A549 (cell line): ENCODE measurements around the gene KCP. TPM values are rescaled to one million over a fixed set of nuclear protein-coding genes. Genes with fewer than 3 reads are reported as not detected.

Experiments
- ATAC-seq, 2 experiments: fragments of 200-7000 bp in 1 of 2; fragments of >200 bp in 1 of 2; cut with Nextera tagmentation in 1 of 2; cut with Tn5 transposase in 1 of 2; 3 replicates each; pipeline versions ENCODE4 v1.8.0 to v1.9.1; 2018 to 2020; ENCODE audit warnings: mild to moderate bottlenecking in 1 of 2, moderate library complexity in 1 of 2
- CTCF ChIA-PET: fragments of 300-600 bp; sonication (Branson Sonifier 250); formaldehyde crosslinking; extraction: SDS; loops from one replicate; lab custom pipeline; 2021; ENCODE audit warnings: antibody characterized with exemption, inconsistent platforms; lab: Yijun Ruan, JAX
- POLR2A ChIA-PET: fragments of 350-600 bp; formaldehyde crosslinking; extraction: SDS; loops from one replicate; lab custom pipeline; 2021; ENCODE audit warnings: antibody characterized with exemption, inconsistent platforms; lab: Yijun Ruan, JAX
- DNase-seq, 2 experiments: peaks; one replicate each; pipeline versions ENCODE4 v3.0.0 to v3.0.0-alpha.2; 2011 to 2016; ENCODE audit warnings: low read depth in 1 of 2, low spot score in 1 of 2
- FAIRE-seq: peaks from 2 replicates; lab custom pipeline; 2011; peaks lifted over from hg19 to GRCh38; lab: Jason Lieb, UNC
- H3K27ac ChIP-seq, 2 experiments: fragments of >200 bp; sonication (Bioruptor Twin); formaldehyde crosslinking; 3 replicates each; pipeline ENCODE4 v1.5.1; 2016 to 2017
- H3K4me1 ChIP-seq: fragments of >200 bp; sonication (Bioruptor Twin); formaldehyde crosslinking; 3 replicates; pipeline ENCODE4 v1.6.1; 2016
- H3K4me2 ChIP-seq: fragments of >200 bp; sonication (Bioruptor Twin); formaldehyde crosslinking; 3 replicates; pipeline ENCODE4 v1.6.1; 2016
- H3K4me3 ChIP-seq: fragments of >200 bp; sonication (Bioruptor Twin); formaldehyde crosslinking; 3 replicates; pipeline ENCODE4 v1.5.1; 2016
- H3K9me3 ChIP-seq: fragments of >200 bp; sonication (Bioruptor Twin); formaldehyde crosslinking; 3 replicates; pipeline ENCODE4 v1.6.1; 2016
- CEBPB ChIP-seq, 2 experiments: fragments of >200 bp in 1 of 2; sonication (Bioruptor Twin) in 1 of 2; formaldehyde crosslinking in 1 of 2; IDR thresholded peaks; 2 replicates each; pipeline ENCODE4 v1.6.1; 2012 to 2016
- CTCF ChIP-seq: fragments of >200 bp; sonication (Bioruptor Twin); formaldehyde crosslinking; IDR thresholded peaks from 3 replicates; pipeline ENCODE4 v1.5.1; 2016
- EP300 ChIP-seq, 2 experiments: fragments of >200 bp; sonication (Bioruptor Twin); formaldehyde crosslinking; IDR thresholded peaks; 2 replicates in 1 of 2; 3 replicates in 1 of 2; pipeline ENCODE4 v1.6.1; 2016 to 2017
- HDAC2 ChIP-seq: fragments of 200-600 bp; sonication (generic); IDR thresholded peaks from 2 replicates; pipeline ENCODE4 v1.6.1; 2016
- HOXB13 ChIP-seq: fragments of 250-450 bp; sonication (Bioruptor Pico); IDR thresholded peaks from 2 replicates; pipeline ENCODE4 v1.5.0; 2020; ENCODE audit warnings: low read depth, mild to moderate bottlenecking, moderate library complexity
- NR3C1 ChIP-seq: fragments of >200 bp; sonication (Bioruptor Twin); formaldehyde crosslinking; IDR thresholded peaks from 3 replicates; pipeline ENCODE4 v1.6.1; 2017
- PBX3 ChIP-seq: IDR thresholded peaks from 2 replicates; pipeline ENCODE4 v1.6.1; 2012
- REST ChIP-seq: fragments of 200-600 bp; sonication (generic); IDR thresholded peaks from 2 replicates; pipeline ENCODE4 v1.6.1; 2016; ENCODE audit warnings: antibody characterized with exemption, mild to moderate bottlenecking, moderate library complexity
- RNF2 ChIP-seq: fragments of 200-600 bp; sonication (generic); IDR thresholded peaks from 2 replicates; pipeline ENCODE4 v1.6.1; 2016; ENCODE audit warnings: low read depth, mild to moderate bottlenecking, antibody characterized with exemption, moderate library complexity, borderline replicate concordance
- TP53 ChIP-seq: fragments of 250-450 bp; sonication (Bioruptor Pico); IDR thresholded peaks from 2 replicates; pipeline ENCODE4 v1.5.0; 2021; ENCODE audit warnings: mild to moderate bottlenecking, moderate library complexity
- ZSCAN20 ChIP-seq: fragments of 250-450 bp; sonication (Bioruptor Pico); IDR thresholded peaks from 2 replicates; pipeline ENCODE4 v1.8.0; 2022; ENCODE audit warnings: mild to moderate bottlenecking, moderate library complexity
- WGBS: methylation state at CpG from one replicate; pipeline ENCODE4 v1.1.6; 2017; ENCODE audit errors: missing lambda C conversion rate; 5-methylcytosine and 5-hydroxymethylcytosine counted together
- polyA plus RNA-seq, 4 experiments: library from polyadenylated mRNA; depleted of rRNA in 3 of 4; stranded (reverse); fragments of >200 nt; fragmentation: RNase III in 1 of 4; extraction: RNeasy Plus Mini Kit Qiagen cat#74134 plus additional on column Dnase treatment in 1 of 4; gene quantifications; 2 replicates in 3 of 4; 3 replicates in 1 of 4; pipeline ENCODE4 v1.2.3, GENCODE V29; 2011 to 2017
- TF ChIP-seq, protein P1 (sequence below): fragments of 250-450 bp; sonication (Bioruptor Pico); IDR thresholded peaks from 2 replicates; pipeline ENCODE4 v1.5.0; 2021; ENCODE audit warnings: mild to moderate bottlenecking, moderate library complexity, borderline replicate concordance

KCP gene
- polyA plus RNA-seq, 2 of the 4 experiments (the other 2 are of a cell fraction) = 0.14 TPM; not detected in 1

- POLR2A ChIA-PET = no interaction called here
- no peak overlapping the region for H3K4me3 ChIP-seq
- CTCF ChIA-PET = interaction anchor here (0.7 to 1.2 kb wide), 2 partner anchors 14 to 30 kb away, joined by 3 to 4 read pairs; no protein-coding TSS in a partner anchor
- no peaks in the 10 kb centered on the region for H3K9me3 ChIP-seq
- H3K4me1 ChIP-seq = no peaks in the 10 kb centered on the region
- ATAC-seq (no peak), DNase-seq (no peak), FAIRE-seq (no peak)
- WGBS = 55% methylated on average over 8 of the region's 8 CpGs
- no peak overlapping the region for H3K27ac ChIP-seq
- TF ChIP-seq HOXB13 (no peak), TP53 (CRISPR knock-in tag) (no peak), REST (no peak), PBX3 (no peak), NR3C1 (no peak), HDAC2 (no peak), EP300 (IDR thresholded peaks at IDR 0.05) (no peak), ZSCAN20 (CRISPR knock-in tag) (no peak), CEBPB (IDR thresholded peaks at IDR 0.05) (no peak), CTCF (no peak)
- TF ChIP-seq, protein P1, sequence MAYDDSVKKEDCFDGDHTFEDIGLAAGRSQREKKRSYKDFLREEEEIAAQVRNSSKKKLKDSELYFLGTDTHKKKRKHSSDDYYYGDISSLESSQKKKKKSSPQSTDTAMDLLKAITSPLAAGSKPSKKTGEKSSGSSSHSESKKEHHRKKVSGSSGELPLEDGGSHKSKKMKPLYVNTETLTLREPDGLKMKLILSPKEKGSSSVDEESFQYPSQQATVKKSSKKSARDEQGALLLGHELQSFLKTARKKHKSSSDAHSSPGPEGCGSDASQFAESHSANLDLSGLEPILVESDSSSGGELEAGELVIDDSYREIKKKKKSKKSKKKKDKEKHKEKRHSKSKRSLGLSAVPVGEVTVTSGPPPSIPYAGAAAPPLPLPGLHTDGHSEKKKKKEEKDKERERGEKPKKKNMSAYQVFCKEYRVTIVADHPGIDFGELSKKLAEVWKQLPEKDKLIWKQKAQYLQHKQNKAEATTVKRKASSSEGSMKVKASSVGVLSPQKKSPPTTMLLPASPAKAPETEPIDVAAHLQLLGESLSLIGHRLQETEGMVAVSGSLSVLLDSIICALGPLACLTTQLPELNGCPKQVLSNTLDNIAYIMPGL (CRISPR knock-in tag) = no peak
- TF ChIP-seq, all 56 proteins: peak for 0
- no peak overlapping the region for H3K4me2 ChIP-seq
Measured at GRCh38 chr7:128924707-128925588, 14.4 kb upstream of the KCP start.

GRCh38 chr7:128923411-128923800 is 12.9 kb upstream of the KCP start:
- ATAC-seq = peak; percentile 24 to 36; a peak in 3 of 6 replicates
- TF ChIP-seq REST = peak; percentile 42; the same call in 1 of the 2 replicates
- no peak for TF ChIP-seq RNF2
- TF ChIP-seq, all 56 proteins: peak for 1
- no peak for FAIRE-seq
- Histone ChIP-seq H3K4me2 (no peak overlapping the region), H3K9me3 (no peaks in the 10 kb centered on the region), H3K27ac (no peak overlapping the region), H3K4me3 (no peak overlapping the region), H3K4me1 (no peaks in the 10 kb centered on the region)
- ChIA-PET POLR2A (no interaction called here), CTCF (interaction anchor here (2.7 kb wide), 1 partner anchor 168 kb away, joined by 7 read pairs; no protein-coding TSS in a partner anchor)
- no peak for DNase-seq
- WGBS = 58% methylated on average over 5 of the region's 5 CpGs
